Activated CD4-positive, alpha-beta T cell treated with anti-CD3 and anti-CD28 coated beads, Interleukin-2, amount 50 U/mL, for 4 hours (primary cell): ENCODE measurements around the gene ZNF521.

Source experiments
- DNase-seq, 2 experiments: peaks; one replicate each; pipeline ENCODE4 v3.0.0-alpha.2; 2020

ZNF521 gene

DNA sequence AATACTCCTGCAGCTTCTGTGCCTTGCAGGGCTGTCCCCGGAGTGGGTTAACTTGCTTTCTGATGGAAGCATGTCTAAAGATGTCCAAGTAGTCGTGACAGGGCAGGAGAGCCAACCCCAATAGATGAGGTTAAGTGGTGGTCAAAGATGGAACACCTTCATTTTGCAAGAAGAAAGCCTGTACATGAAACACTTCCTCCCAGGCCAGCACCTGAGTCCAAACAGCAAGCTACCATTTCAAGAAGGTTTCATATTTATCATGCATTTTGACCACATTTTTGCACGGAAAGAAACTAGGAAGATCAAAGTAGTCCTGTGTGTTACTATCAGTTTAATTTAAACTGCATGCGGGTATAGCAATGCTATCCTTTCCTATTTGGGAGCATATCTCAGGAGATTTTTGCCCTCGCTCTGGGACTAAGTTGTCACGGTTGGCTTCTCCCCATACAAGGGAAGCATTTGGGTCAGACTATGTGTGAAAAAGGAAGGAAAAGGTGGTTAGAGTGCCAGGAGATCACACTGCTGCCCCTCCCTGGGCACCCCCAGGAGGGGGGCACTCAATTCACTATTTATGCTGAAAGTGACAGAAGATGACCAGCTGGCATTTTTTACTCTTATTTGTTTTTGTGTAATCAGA lies 187.6 kb downstream of the ZNF521 start:
- no peak for DNase-seq

DNA sequence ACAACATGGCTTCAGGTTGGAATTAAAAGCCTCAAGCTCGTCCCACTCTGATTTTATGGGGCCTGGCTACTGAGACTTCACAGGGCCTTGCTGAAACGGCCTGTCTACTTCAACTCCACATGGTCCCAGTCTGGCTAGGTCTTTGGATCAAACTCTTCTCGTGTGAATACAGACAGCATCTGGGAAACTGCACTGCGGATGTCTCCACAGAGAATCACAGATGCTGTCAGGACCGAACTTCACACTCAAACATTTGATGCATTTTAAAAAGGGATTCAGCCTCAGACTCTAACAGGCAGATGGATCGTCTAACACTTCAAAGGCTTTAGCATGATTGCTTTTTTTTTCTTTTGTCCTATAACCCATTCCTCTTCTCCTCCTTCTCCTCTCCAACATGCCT lies 198.5 kb downstream of the ZNF521 start:
- no peak for DNase-seq

DNA sequence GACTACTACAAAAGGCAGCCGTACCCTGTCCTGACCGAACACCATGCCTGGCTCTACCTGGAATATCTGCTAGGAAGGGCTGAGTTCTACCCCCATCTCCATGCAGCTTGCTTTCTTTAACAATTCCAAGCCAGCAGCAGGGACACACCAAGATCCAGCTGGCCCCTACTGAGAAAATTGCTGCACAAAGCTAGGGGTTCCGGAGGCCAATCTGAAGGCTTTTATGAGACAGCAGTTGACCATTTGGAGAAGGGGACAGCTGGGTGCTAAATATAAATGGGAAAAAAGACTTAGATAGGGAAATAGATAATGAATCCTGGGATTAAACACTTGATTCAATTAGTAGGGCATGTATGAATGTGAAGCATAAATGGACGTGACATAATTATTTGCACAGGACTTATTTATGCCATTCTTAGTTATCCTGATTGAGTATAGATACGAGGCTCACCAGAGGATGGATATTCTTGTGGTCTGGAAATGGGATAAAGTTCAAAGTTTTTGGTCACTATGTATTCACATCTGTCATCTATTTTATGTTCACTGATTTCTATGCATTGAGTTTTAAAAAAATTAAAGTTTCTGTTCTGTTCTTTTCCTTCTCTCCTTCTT lies 204.0 kb downstream of the ZNF521 start:
- no peak for DNase-seq

DNA sequence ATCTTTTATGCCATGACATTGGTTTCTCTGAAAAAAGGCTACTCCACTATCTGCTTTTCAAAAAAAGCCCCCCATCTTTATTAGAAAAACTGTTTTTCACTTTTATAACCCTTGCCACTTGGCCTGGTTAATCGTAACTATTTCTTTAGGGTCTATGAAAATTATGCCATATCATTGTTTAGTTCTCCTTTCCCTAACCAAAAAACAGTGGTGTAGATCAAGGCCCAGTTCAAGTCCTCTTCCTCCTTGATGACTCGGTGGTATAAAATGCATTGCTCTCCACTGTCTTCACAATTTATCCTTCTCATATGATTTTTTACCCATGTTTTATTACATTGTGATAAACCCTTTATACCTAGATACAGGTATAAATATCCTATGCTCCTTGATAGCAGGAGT lies 205.5 kb downstream of the ZNF521 start:
- no peak for DNase-seq

DNA sequence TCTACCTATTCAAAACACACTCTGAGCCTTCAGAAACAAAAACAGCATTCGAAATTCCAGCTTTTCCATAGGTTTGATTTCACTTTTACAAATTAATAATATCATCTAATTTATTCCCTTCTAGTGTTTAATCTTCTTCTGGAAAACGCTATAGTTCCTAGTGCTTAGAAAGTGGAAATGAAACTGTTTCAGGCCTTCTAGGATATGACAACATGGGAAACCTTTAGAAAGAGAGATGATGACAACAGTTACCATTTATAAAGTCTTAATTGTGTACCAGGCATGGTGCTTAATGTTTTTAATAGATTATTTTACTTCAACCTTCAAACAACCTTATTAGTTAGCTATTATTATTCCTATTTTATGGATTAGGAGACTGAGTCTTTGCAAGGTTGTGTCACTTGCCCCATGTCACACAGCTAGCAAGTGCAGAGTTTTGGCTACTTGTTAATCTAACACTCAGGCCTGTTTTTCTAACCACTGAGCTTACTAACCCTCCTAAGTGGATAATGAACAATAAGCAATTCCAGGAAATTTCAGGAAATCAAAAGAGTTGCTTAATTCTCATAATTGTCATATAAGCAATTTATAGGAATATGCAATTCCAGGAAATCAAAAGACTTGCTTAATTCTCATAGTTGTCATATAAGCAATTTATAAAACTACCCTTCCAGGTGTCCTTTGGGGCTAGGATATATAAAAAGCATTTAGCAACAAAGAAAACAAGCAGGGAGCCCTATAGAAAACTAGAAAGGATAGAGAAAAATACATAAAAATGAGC lies 206.0 kb downstream of the ZNF521 start:
- no peak for DNase-seq

DNA sequence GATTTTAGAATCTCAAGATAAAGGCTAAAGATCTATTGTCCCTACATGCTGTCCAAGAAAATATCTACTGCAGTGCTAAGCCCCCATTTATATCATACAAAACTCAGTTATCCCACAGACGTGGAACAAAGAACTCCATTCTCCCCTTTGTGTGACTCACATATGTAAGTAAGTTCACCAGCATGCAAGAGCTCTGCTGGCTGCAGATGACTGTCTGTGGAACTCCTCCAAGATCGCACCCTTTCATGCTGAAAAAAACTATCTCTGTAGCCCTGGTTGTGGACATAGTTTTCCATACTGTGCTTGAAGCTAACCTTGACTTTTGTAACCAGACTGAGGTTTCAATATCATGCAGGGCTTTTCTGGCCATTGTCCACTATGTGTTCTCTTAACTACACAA lies 207.1 kb downstream of the ZNF521 start:
- DNase-seq: no peak

DNA sequence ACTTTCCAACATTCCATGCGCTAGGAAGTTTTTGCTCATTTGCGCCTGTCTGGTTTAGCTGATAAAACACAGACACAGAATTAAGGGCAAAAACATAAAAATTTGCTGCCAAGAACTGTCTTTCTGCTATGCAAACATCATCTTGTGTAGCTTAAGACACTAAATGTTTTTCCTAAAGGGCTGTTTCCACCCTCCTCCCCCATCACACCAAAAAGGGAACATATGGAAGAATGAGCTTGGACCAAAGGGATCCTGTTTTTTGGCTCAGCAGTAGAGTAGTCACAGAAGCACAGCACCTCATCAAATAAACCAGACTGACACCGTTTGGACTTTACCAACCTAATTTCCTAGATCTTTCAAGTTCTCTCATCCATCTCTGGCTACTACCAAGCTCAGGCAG lies 210.1 kb downstream of the ZNF521 start:
- DNase-seq: no peak

DNA sequence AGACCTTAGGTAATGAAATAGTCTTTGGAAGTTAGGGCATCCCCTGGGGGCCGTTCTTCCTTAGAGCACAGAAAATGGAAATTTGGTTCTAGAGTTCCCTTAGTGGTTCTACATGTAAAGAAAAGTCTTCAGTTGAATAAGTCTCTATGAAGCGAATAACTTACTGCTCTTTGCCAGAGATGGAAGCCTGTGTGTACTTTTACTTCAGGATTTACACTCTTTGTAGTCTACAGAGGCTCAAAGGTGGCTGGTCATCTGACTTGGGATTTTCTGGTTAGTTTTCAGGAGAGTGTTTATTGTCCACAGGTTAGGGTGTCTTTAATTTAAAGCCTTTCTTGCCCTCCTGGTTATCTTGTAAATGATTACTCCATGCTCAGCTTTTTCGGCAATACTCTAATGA lies 210.6 kb downstream of the ZNF521 start:
- DNase-seq: no peak

DNA sequence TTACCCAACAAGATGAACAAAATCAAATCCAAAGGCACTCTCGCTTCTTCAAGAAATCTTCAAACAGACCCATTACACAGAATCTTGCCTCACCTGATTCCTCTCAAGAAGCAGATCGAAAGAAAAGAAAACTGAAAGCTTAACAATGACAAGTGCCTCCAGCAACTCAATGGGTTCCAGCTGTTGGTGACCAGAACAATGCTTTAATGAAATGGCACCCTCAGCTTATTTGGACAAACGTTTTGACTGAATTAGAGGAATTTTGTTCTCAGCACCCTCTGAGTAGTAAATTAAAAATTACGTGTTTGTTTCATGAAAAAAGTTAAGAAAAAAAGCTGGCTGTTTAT lies 211.0 kb downstream of the ZNF521 start:
- no peak for DNase-seq

DNA sequence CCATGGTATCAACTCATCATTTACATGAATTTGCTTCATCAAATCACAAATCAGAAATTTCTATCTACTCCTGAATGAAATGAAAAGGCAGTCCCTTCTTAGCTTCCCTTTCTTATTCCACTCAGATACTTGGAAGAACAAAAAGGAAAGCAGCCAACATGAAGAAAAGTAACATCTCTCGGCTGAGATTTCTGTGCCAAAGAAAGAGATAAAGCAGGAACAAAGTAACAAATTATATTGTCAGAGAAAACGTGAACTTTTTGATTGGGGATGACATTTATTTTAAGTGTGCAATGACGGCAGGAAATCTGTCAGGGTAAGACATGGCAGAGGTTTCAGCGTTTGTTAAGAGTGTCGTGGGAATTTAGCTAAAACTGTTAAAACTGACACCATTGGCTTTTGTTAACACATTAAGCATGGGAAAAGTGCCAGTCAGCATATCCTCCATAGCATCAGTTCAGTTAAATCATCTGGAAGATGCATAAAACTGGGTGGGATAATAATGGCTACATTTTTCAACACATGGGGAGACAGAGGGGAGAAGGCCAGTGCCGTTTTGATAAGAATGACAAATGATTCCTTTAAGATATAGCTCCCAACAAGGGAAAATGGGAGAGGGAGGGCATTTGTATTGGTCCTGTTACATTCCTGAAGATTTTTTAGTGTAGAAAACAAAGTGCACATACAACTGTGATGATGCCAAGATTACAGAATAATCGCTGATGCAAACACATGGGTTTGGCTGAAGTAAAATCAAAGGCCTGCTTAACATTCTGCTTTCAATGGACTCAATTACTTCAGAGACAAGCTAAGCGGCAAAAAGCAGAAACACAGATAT lies 211.6 kb downstream of the ZNF521 start:
- DNase-seq: no peak

DNA sequence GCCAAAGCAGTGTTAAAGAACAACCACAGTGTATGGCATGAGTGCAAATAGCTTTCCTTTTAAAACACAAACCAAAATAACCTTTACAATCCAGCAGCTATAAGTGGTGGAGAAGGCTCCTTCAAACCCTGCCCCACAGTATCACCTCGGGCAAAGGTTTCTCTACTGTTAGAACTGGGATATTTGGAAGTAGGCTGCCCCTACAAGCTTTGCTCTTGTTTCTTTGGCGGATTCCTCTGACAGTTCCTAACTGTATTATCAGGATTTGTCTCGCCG lies 214.8 kb downstream of the ZNF521 start:
- DNase-seq: no peak

DNA sequence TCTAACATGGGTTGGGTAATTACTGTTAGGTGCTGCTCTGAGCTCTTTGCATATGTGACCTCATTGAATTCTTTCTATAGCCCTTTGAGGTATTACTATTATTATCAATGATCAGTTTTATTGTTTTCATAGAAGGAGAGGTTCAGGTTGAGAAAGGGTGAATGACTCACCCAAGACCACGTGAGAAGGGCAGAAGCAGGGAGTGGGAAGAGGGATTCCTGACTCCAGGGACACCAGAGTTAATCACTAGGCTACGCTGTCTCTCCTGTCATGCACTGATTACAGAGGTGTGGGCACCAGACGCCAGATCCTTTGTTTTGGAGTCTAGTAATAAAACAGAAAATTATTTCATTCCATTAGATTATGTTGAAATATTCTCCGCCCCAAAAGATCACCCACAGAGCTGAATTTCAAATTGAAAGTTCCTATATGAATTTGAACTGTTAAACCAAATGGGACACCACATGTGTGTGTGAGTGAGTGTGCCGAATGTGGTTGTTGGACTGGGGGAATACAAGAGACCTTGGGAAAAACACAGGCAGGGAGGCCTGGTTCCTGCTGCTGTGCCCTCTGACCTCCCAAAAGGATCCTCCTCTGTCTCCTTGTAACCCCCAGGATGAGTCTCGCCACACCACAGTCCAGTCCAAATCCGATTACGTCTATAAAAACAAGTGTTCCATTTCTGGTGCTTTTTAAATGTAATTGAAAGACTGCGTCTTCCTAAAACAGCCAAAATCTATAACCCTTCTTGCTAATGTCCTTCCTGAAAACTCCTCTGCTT lies 215.4 kb downstream of the ZNF521 start:
- DNase-seq: no peak

DNA sequence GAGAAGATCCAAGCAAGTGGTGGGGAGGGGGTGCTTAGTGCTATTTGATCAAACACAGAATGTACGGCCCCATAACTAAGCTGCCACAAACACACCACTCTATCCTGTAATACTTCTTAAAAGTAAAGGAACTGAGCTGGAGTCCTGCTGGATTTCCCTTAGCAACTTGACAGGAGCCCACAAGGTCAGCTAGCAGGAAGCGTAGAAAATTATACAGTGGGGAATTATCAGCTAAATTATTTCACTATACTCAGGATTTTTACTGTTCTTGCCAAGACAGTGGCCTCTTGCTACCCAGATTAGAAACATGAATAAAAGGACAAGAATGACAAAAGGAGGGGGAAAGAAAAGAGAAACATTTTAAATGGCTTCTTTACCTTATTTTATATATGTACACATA lies 217.1 kb downstream of the ZNF521 start:
- no peak for DNase-seq

DNA sequence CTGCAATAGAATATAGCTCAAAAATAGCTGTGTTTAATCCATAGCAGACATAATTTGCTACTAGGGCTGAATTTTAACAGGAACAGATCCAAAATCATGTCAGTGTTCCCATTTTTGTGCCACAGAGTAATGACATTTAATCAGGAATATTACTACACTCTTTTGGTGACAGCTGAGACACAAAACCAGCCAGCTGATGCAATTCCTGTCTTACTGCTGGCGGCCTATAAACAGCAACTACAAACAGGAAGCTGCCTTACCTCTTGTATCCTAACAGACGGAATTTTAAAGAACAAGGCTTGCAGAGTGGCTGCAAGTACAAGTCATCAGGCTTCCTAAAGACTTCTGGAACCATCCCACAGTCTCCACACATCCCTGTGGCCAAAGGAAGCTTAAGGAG lies 218.1 kb downstream of the ZNF521 start:
- DNase-seq: no peak

DNA sequence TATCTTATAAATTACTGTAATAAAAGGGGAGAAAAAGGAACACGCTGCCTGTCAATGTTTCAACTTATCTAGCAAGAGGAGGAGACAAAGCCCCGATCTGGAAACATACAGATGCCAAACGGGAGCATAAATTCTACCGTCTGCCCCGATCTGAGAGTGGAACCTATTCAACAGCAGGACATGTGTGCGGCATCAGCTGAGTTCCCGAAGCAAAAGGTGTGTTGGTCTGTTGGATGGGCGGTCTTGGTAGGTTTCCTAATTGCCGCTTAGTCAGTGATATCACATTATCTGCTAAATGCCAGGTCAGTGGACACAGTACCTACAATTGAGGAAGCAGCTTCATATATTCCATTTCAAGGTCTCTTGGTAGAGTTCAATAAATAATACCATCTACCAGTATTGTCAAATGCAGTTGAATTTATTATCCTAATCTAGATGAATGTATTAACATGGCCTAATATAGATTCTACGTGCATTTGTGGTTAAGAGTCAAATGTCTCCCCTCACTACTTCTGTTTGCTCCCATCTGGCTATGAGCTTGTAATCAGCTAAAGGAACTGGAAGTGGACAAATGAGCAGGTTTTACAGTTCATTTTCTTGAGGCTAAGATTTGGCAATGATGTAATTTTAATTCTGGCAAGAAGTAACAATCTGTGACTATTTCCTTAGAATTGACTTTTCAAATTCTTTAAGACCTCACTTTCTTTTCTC lies 219.0 kb downstream of the ZNF521 start:
- DNase-seq: no peak

DNA sequence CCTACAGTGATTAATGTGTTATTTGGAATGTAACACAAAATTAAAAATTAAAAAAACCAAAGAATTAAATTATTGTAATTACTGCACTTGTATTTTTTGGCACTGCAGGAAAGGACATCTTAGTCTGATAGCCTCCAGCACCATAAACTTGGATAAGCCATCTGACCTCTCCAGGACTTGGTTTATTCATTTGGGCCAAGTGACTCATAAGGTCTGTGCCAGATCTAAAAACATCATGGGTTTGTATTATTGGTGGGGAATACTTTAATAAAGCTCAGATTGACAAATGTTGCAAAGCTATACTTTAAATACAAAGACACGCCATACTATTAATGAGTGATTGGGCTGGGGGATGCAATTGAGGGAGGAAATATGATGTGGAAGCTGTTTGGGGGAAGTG lies 225.2 kb downstream of the ZNF521 start:
- DNase-seq: no peak

DNA sequence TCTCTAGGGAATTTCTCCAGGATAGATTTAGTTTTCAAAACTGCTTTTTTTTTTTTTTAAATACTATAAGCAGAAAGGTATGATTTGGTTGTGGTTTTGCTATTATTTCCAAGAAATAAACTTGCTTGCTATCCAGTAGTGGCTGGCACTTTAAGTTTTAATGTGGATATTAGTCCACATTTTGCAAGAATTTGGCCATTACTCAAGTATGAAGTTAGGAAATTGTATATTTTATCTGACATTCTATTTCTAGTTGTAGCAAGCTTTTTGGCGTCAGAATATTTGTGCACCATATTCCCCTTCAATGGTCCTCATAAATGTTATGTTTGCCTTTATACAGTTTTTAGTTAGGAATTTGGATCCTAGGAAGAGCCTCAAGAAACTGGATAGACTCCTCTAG lies 226.3 kb downstream of the ZNF521 start:
- no peak for DNase-seq

DNA sequence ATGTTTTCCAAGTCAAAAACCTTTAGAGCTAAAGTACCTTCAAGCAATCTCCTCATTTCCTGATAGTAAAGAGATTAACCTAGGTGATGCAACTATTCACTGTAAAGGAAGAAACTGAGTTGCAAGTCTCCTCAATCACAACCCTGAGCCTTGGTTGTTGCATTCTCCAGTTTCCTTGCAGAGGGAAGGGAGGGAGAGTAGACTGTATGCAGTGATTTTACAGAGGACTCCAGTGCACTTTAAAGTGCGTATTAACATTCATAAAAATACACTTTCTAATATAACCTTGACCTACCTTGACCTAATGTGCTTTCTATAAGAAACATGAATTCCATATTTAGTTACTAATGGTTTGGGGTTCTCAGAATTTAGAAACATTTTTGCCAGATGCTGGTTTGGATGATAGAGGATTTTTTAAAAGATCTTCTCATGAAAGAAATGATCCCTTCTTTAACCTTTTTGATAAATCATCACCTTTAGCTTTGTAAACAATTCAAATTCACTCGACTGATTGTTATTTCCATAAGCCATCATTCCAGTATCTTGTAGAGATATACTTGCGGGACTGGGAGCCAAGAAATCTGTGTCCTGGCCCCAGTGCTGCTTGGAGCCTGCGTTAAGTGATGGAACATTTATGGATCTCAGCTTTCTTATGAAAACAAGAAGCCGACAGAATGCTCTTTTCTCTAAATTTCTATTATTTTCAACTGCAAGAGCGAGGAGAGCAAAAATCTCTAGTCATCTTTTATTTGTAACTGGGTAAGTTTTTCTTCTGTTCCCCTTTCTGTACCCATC lies 228.3 kb downstream of the ZNF521 start:
- DNase-seq: no peak

DNA sequence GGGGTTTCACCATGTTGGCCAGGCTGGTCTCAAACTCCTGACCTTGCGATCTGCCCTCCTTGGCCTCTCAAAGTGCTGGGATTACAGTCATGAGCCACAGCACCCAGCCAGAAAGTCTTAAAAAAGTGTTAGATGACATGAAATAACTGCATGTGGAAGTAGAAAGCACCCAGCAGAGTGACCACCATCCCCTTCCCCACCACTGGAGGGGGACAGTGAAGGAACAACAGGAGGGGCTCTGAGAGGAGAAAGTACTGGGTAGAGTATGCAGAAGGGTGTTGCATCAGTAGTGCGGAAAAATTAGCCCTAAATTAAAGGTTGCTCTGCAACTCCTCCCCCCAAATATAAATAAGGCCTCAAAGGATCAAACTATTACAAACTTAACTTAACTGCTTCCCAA lies 230.5 kb downstream of the ZNF521 start:
- no peak for DNase-seq

DNA sequence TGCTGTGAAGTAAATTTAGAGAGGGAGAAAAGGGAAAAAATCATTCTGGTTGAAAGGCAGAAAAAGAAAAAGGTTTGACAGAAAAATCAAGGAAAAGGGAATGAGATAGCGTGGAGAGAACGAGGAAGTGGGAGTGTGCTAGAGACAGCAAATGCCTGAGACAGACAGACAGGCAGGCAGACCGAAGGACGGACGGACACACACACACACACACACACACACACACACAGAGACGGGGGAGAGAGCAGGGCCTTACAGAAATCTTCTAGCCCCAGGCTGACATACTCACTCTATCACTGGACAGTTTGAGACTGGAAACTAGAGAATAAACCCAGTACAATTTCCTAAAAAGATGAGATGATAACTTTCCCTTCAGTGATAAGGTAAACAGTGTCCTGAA lies 238.4 kb downstream of the ZNF521 start:
- no peak for DNase-seq

DNA sequence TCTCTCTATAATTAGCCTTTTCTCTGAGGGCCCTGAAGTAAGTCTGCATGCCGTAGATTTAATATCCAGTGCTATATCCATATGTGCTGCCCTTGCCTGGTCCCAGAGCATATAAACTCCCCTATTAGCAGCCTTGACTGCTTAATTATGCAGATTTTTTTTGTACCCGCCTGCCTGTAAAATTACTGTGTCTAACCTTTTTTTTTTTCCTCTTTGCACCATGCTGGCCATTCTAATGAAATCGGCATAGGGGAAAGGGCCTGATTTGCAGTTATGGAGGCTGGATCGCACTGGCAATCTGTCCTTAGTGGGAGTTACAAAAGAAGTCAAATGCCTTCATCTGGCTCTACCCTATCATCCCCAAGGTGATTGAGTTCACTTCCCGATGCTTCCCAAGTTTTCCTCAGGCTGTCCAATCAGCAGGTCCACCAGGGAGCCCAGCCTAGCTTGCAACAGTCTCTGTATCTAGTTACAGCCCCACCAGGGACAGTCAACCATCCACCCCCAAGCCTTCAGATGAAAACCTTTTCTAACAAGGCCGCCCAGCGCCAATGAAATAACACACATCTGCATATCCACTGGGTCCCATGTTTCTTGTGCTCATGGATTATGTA lies 239.0 kb downstream of the ZNF521 start:
- DNase-seq: no peak
